IMR-90 (cell line): ENCODE measurements around the gene EPHB1. TPM values are rescaled to one million over a fixed set of nuclear protein-coding genes. Genes with fewer than 3 reads are reported as not detected.

Source experiments
- ATAC-seq: fragments of 200-7000 bp; cut with Tn5 transposase; 2 replicates; pipeline ENCODE4 v1.9.1; 2020; ENCODE audit warnings: low read depth, mild to moderate bottlenecking, moderate library complexity
- BruUV-seq: library from RNA; stranded (reverse); fragments of 400-500 nt; replicated peaks from 2 replicates; lab custom pipeline; 2021; lab: Mats Ljungman, UMichigan
- CTCF ChIA-PET: fragments of 300-600 bp; formaldehyde crosslinking; extraction: SDS; loops from one replicate; lab custom pipeline; 2021; ENCODE audit warnings: antibody characterized with exemption; lab: Yijun Ruan, JAX
- POLR2A ChIA-PET: fragments of 300-600 bp; sonication (Branson Sonifier 250); formaldehyde crosslinking; loops from one replicate; lab custom pipeline; 2022; ENCODE audit warnings: antibody characterized with exemption; ENCODE audit not compliant: unreplicated experiment; lab: Charles Lee
- DNase-seq: peaks from one replicate; pipeline ENCODE4 v3.0.0; 2013
- H2AFZ ChIP-seq: replicated peaks from 2 replicates; pipeline ENCODE3; 2013; ENCODE audit warnings: low read length, mild to moderate bottlenecking; ENCODE audit not compliant: poor library complexity
- H2AK5ac ChIP-seq: 2 replicates; pipeline ENCODE4 v1.6.1; 2013; ENCODE audit warnings: low read depth, low read length, inconsistent platforms
- H2AK9ac ChIP-seq: replicated peaks from 2 replicates; pipeline ENCODE3; 2013; ENCODE audit warnings: mild to moderate bottlenecking, low read depth, low read length, moderate library complexity; ENCODE audit not compliant: poor library complexity
- H2BK120ac ChIP-seq: 2 replicates; pipeline ENCODE4 v1.6.1; 2013; ENCODE audit warnings: low read depth, low read length, inconsistent platforms
- H2BK15ac ChIP-seq: 3 replicates; pipeline ENCODE4 v1.6.1; 2013; ENCODE audit warnings: low read depth, low read length, inconsistent platforms
- H2BK20ac ChIP-seq: 2 replicates; pipeline ENCODE4 v1.6.1; 2013; ENCODE audit warnings: low read depth, mild to moderate bottlenecking, inconsistent platforms, low read length, moderate library complexity
- H2BK5ac ChIP-seq: 2 replicates; pipeline ENCODE4 v1.6.1; 2013; ENCODE audit warnings: mild to moderate bottlenecking, low read depth, low read length, inconsistent platforms; ENCODE audit not compliant: poor library complexity, severe bottlenecking
- H3K14ac ChIP-seq: replicated peaks from 2 replicates; pipeline ENCODE4 v1.6.1; 2013; ENCODE audit warnings: low read depth, low read length, inconsistent platforms
- H3K18ac ChIP-seq: 2 replicates; pipeline ENCODE4 v1.6.1; 2013; ENCODE audit warnings: low read depth, low read length, control low read depth
- H3K23ac ChIP-seq: 2 replicates; pipeline ENCODE4 v1.6.1; 2013; ENCODE audit warnings: low read depth, low read length, inconsistent platforms
- H3K27ac ChIP-seq: 2 replicates; pipeline ENCODE4 v1.5.1; 2013; ENCODE audit warnings: mild to moderate bottlenecking, control low read depth, low read length; ENCODE audit not compliant: insufficient read depth
- H3K27me3 ChIP-seq: 2 replicates; pipeline ENCODE4 v1.6.1; 2013; ENCODE audit warnings: low read length; ENCODE audit not compliant: control insufficient read depth, insufficient read depth
- H3K36me3 ChIP-seq: 2 replicates; pipeline ENCODE4 v1.6.1; 2013; ENCODE audit warnings: low read length, mixed read lengths; ENCODE audit not compliant: control insufficient read depth, insufficient read depth
- H3K4ac ChIP-seq: 2 replicates; pipeline ENCODE4 v1.6.1; 2013; ENCODE audit warnings: low read depth, low read length, inconsistent platforms
- H3K4me1 ChIP-seq: 2 replicates; pipeline ENCODE4 v1.6.1; 2013; ENCODE audit warnings: low read length, mixed read lengths; ENCODE audit not compliant: control insufficient read depth, insufficient read depth
- H3K4me2 ChIP-seq: 2 replicates; pipeline ENCODE4 v1.6.1; 2013; ENCODE audit warnings: low read depth, mild to moderate bottlenecking, control low read depth, low read length, moderate library complexity
- H3K4me3 ChIP-seq: 2 replicates; pipeline ENCODE4 v1.5.1; 2013; ENCODE audit warnings: low read depth, mild to moderate bottlenecking, control low read depth, low read length, moderate library complexity; ENCODE audit not compliant: insufficient read depth
- H3K56ac ChIP-seq: 2 replicates; pipeline ENCODE4 v1.6.1; 2013; ENCODE audit warnings: low read length, inconsistent platforms; ENCODE audit not compliant: insufficient read depth; ENCODE audit errors: extremely low read depth
- H3K79me1 ChIP-seq, 2 experiments: 2 replicates each; pipeline ENCODE4 v1.6.1; 2013; ENCODE audit warnings: low read length in 2 of 2, inconsistent platforms in 1 of 2, low read depth in 1 of 2
- H3K9ac ChIP-seq: 2 replicates; pipeline ENCODE4 v1.6.1; 2013; ENCODE audit warnings: low read depth, low read length, control low read depth
- H3K9me1 ChIP-seq: 2 replicates; pipeline ENCODE4 v1.6.1; 2013; ENCODE audit warnings: low read length, inconsistent platforms; ENCODE audit not compliant: insufficient read depth
- H3K9me3 ChIP-seq: 2 replicates; pipeline ENCODE4 v1.6.1; 2013; ENCODE audit warnings: low read length; ENCODE audit not compliant: control insufficient read depth, insufficient read depth
- H4K20me1 ChIP-seq: 2 replicates; pipeline ENCODE4 v1.6.1; 2013; ENCODE audit warnings: low read length, inconsistent platforms; ENCODE audit not compliant: insufficient read depth
- H4K5ac ChIP-seq: 2 replicates; pipeline ENCODE4 v1.6.1; 2013; ENCODE audit warnings: mild to moderate bottlenecking, low read depth, low read length, control low read depth
- H4K8ac ChIP-seq, 2 experiments: 2 replicates each; pipeline ENCODE4 v1.6.1; 2013; ENCODE audit warnings: low read depth in 2 of 2, low read length in 2 of 2, control low read depth in 1 of 2, inconsistent platforms in 1 of 2
- H4K91ac ChIP-seq: 2 replicates; pipeline ENCODE4 v1.6.1; 2013; ENCODE audit warnings: low read depth, low read length, inconsistent platforms; ENCODE audit not compliant: insufficient read depth
- BHLHE40 ChIP-seq: fragments of 150-350 bp; IDR thresholded peaks from 2 replicates; pipeline ENCODE4 v1.6.1; 2016; ENCODE audit warnings: mild to moderate bottlenecking, low read depth, low read length
- CEBPB ChIP-seq: IDR thresholded peaks from 2 replicates; pipeline ENCODE4 v1.6.1; 2012; ENCODE audit warnings: low read depth, low read length, improper control_type of control experiment
- CHD1 ChIP-seq: IDR thresholded peaks from 2 replicates; pipeline ENCODE4 v1.6.1; 2012; ENCODE audit warnings: low read depth, low read length, improper control_type of control experiment
- FOS ChIP-seq: fragments of 150-350 bp; IDR thresholded peaks from 2 replicates; pipeline ENCODE4 v1.6.1; 2016; ENCODE audit warnings: low read depth, low read length
- MAFK ChIP-seq: IDR thresholded peaks from 2 replicates; pipeline ENCODE4 v1.6.1; 2012; ENCODE audit warnings: low read depth, low read length, improper control_type of control experiment
- MAZ ChIP-seq: IDR thresholded peaks from 2 replicates; pipeline ENCODE4 v1.6.1; 2012; ENCODE audit warnings: low read depth, mild to moderate bottlenecking, low read length, improper control_type of control experiment, moderate library complexity, borderline replicate concordance
- MXI1 ChIP-seq: IDR thresholded peaks from 2 replicates; pipeline ENCODE4 v1.6.1; 2012; ENCODE audit warnings: low read depth, mild to moderate bottlenecking, low read length, moderate library complexity, borderline replicate concordance
- NFE2L2 ChIP-seq: fragments of 150-350 bp; IDR thresholded peaks from 2 replicates; pipeline ENCODE4 v1.6.1; 2016; ENCODE audit warnings: low read depth, mild to moderate bottlenecking, low read length
- POLR2A ChIP-seq: IDR thresholded peaks from 2 replicates; pipeline ENCODE4 v1.6.1; 2012; ENCODE audit warnings: mild to moderate bottlenecking, low read depth, low read length
- RAD21 ChIP-seq: IDR thresholded peaks from 2 replicates; pipeline ENCODE4 v1.6.1; 2012; ENCODE audit warnings: low read length, improper control_type of control experiment
- RCOR1 ChIP-seq: IDR thresholded peaks from 2 replicates; pipeline ENCODE4 v1.6.1; 2012; ENCODE audit warnings: mild to moderate bottlenecking, low read length, improper control_type of control experiment; ENCODE audit not compliant: insufficient replicate concordance
- RFX5 ChIP-seq: IDR thresholded peaks from 2 replicates; pipeline ENCODE4 v1.8.0; 2012; ENCODE audit warnings: low read depth, mild to moderate bottlenecking, low read length, moderate library complexity
- SMC3 ChIP-seq: fragments of 150-350 bp; IDR thresholded peaks from 2 replicates; pipeline ENCODE4 v1.6.1; 2016; ENCODE audit warnings: low read depth, mild to moderate bottlenecking, antibody characterized with exemption, low read length, moderate library complexity
- WGBS, 2 experiments: methylation state at CpG; one replicate each; pipeline versions ENCODE4 v1.1.5 to v1.1.7; 2013; ENCODE audit warnings: missing lambda C conversion rate in 2 of 2; ENCODE audit not compliant: insufficient read length in 1 of 2; ENCODE audit errors: extremely low coverage in 2 of 2; 5-methylcytosine and 5-hydroxymethylcytosine counted together
- dilution Hi-C: fragments of 300-500 bp; cut with HindIII; formaldehyde crosslinking; loops from one replicate; pipeline ENCODE4 v1.14.3; 2018; ENCODE audit warnings: low sequenced_read_pairs; ENCODE audit not compliant: unreplicated experiment
- in situ Hi-C: fragments of 300-500 bp; cut with MboI; formaldehyde crosslinking; loops from 3 replicates; pipeline ENCODE4 v1.14.3; 2019; ENCODE audit warnings: low sequenced_read_pairs, inconsistent platforms, mixed read lengths
- intact Hi-C: fragments of 100-400 bp; cut with micrococcal nuclease; formaldehyde crosslinking; loops from 2 replicates; pipeline ENCODE4 v1.10.0; 2022
- polyA plus RNA-seq, 3 experiments: library from polyadenylated mRNA; depleted of rRNA; stranded (reverse); fragments of >200 nt; gene quantifications; 2 replicates each; pipeline ENCODE4 v1.2.3, GENCODE V29; 2012; ENCODE audit warnings: low replicate concordance in 1 of 3
- total RNA-seq: library from RNA; depleted of rRNA; stranded (reverse); fragments of >200 nt; gene quantifications from 2 replicates; pipeline ENCODE4 v1.2.3, GENCODE V29; 2012
- TF ChIP-seq, protein P1 (sequence below): fragments of 150-350 bp; IDR thresholded peaks from 2 replicates; pipeline ENCODE4 v1.6.1; 2017; ENCODE audit warnings: mild to moderate bottlenecking, antibody characterized with exemption, low read length, low read depth
- TF ChIP-seq, protein P2 (sequence below): conservative IDR thresholded peaks from 2 replicates; pipeline ENCODE4 v1.5.1; 2012; ENCODE audit warnings: mild to moderate bottlenecking, low read depth, low read length, improper control_type of control experiment
- TF ChIP-seq, protein P3 (sequence below): fragments of 150-350 bp; IDR thresholded peaks from 2 replicates; pipeline ENCODE4 v1.6.1; 2016; ENCODE audit warnings: low read depth, mild to moderate bottlenecking, low read length, moderate library complexity, borderline replicate concordance

EPHB1 gene
- total and polyA plus RNA-seq, 2 of the 4 experiments (the other 2 are of a cell fraction) = 0.17 to 0.36 TPM

DNA sequence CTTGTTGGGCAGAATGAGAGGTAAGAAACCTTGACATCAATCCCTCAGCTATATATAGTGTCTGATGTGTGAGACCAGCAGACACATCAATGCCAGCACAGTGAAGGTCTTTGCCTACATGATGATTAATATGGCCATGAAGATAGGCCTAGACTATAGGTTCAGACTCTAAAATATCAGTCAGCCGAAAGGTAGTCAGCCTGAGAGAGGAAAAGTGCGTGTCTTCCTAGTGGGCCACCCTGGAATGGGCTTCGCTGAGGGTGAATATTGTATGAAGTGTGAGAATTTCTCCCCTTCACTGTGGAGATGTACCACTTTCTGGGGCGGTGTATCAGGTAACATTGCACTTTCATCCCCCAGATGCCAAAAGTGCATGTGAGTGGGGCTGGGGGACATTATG, 33.0 kb upstream of the EPHB1 start:
- dilution Hi-C loops (no loop called here), in situ Hi-C loops (no loop called here), intact Hi-C loops (no loop called here)
- Histone ChIP-seq H2AFZ (no peak overlapping the region), H4K91ac (no peak overlapping the region), H2BK5ac (no peak overlapping the region), H3K9ac (no peak overlapping the region), H3K9me3 (no peaks in the 10 kb centered on the region), H3K18ac (no peak overlapping the region), H3K56ac (no peak overlapping the region), H3K23ac (no peak overlapping the region), H3K79me1 (no peaks in the 10 kb centered on the region), H4K5ac (no peak overlapping the region), H3K4me2 (no peak overlapping the region), H3K36me3 (no peaks in the 10 kb centered on the region), H2BK120ac (no peak overlapping the region), H3K9me1 (no peaks in the 10 kb centered on the region), H2AK9ac (no peak overlapping the region), H3K27me3 (peaks cover 5% of the 10 kb centered on the region), H4K8ac (no peak overlapping the region), H3K14ac (no peak overlapping the region), H2BK20ac (no peak overlapping the region), H3K4ac (no peak overlapping the region), H4K20me1 (no peaks in the 10 kb centered on the region), H2AK5ac (no peak overlapping the region), H3K27ac (no peak overlapping the region), H3K4me3 (no peak overlapping the region), H3K4me1 (no peaks in the 10 kb centered on the region), H2BK15ac (no peak overlapping the region)
- DNase-seq = no peak
- WGBS, 2 experiments = no CpG with 5 or more reads among the region's 4 CpGs
- no TSS peak for BruUV-seq
- POLR2A ChIA-PET = no interaction called here
- ATAC-seq = no peak
- CTCF ChIA-PET = no interaction called here
- TF ChIP-seq, protein P1, sequence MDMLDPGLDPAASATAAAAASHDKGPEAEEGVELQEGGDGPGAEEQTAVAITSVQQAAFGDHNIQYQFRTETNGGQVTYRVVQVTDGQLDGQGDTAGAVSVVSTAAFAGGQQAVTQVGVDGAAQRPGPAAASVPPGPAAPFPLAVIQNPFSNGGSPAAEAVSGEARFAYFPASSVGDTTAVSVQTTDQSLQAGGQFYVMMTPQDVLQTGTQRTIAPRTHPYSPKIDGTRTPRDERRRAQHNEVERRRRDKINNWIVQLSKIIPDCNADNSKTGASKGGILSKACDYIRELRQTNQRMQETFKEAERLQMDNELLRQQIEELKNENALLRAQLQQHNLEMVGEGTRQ = no peak
- no peak for TF ChIP-seq POLR2A
- no peak for TF ChIP-seq BHLHE40
- no peak for TF ChIP-seq RCOR1
- no peak for TF ChIP-seq MAFK
- TF ChIP-seq NFE2L2 = no peak
- TF ChIP-seq SMC3 = no peak
- TF ChIP-seq, protein P2, sequence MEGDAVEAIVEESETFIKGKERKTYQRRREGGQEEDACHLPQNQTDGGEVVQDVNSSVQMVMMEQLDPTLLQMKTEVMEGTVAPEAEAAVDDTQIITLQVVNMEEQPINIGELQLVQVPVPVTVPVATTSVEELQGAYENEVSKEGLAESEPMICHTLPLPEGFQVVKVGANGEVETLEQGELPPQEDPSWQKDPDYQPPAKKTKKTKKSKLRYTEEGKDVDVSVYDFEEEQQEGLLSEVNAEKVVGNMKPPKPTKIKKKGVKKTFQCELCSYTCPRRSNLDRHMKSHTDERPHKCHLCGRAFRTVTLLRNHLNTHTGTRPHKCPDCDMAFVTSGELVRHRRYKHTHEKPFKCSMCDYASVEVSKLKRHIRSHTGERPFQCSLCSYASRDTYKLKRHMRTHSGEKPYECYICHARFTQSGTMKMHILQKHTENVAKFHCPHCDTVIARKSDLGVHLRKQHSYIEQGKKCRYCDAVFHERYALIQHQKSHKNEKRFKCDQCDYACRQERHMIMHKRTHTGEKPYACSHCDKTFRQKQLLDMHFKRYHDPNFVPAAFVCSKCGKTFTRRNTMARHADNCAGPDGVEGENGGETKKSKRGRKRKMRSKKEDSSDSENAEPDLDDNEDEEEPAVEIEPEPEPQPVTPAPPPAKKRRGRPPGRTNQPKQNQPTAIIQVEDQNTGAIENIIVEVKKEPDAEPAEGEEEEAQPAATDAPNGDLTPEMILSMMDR = no peak
- no peak for TF ChIP-seq RAD21
- no peak for TF ChIP-seq MAZ
- TF ChIP-seq RFX5 = no peak
- no peak for TF ChIP-seq MXI1
- TF ChIP-seq FOS = no peak
- no peak for TF ChIP-seq CEBPB
- TF ChIP-seq, protein P3, sequence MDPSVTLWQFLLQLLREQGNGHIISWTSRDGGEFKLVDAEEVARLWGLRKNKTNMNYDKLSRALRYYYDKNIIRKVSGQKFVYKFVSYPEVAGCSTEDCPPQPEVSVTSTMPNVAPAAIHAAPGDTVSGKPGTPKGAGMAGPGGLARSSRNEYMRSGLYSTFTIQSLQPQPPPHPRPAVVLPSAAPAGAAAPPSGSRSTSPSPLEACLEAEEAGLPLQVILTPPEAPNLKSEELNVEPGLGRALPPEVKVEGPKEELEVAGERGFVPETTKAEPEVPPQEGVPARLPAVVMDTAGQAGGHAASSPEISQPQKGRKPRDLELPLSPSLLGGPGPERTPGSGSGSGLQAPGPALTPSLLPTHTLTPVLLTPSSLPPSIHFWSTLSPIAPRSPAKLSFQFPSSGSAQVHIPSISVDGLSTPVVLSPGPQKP = no peak
- TF ChIP-seq CHD1 = no peak
